Epithelial cell of esophagus (primary cell): ENCODE measurements around the gene UBAP2.

ENCODE experiments used
- DNase-seq: peaks from one replicate; pipeline ENCODE4 v3.0.0; 2010; ENCODE audit warnings: low read depth
- H3K4me3 ChIP-seq: 2 replicates; pipeline ENCODE4 v1.5.1; 2011; ENCODE audit warnings: mild to moderate bottlenecking, low read length, control low read depth
- CTCF ChIP-seq: IDR thresholded peaks from 2 replicates; pipeline ENCODE4 v1.5.1; 2011; ENCODE audit warnings: low read depth, mild to moderate bottlenecking, low read length, control low read depth, inconsistent platforms; ENCODE audit not compliant: insufficient read depth; ENCODE audit errors: missing control alignments

UBAP2 gene

DNA sequence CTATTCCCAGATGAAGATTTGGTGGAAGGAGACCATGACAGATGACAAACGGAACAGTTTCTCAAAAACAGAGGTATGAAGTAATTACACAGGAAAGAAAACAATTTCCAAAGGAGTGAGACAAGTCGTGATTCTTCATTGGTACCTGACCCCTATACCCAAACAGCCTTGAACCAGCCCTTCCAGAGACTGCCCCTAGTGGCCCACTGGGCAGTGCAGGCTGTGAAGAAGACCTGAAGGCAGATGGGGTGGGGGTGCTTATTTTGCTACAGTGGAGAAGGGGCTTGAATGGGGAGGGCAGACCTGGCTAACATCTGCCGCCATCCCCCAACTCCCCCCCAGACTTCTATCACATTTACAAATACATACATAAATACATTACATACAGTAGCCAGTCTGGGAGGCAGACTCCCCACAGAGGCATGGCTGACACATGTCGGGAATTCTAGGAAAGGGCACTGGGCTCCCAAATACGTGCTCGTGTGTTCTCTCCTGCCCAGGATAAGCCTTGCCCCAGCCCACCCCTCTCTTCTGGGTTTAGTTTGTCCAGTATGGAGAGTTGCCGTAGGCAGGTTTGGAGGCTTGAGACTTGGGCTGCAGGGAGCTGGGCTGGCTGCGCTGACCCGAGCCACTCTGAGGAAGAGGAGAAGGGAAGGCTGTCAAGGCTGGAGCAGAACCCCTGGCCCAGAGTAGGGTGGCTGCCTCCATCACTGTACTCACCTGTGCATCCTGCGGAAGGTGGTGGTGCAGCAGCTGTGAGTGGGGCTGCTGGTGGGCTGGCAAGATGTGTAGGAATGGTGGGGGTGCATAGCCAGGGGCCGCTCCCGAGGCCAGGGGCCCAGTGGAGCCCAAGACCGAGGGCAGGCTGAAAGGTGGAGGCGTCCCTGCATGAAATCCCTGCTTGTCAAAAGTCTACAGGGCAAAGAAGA is 126.5 kb downstream of the UBAP2 start:
- peak; percentile 37 for DNase-seq
- TF ChIP-seq CTCF, result peak; percentile 76
- no peak overlapping the region for H3K4me3 ChIP-seq

GRCh38 chr9:33919276-33919897 is 129.3 kb downstream of the UBAP2 start:
- no peak for TF ChIP-seq CTCF
- no peak for DNase-seq
- H3K4me3 ChIP-seq, result no peak overlapping the region

- DNase-seq, result no peak
- no peak overlapping the region for H3K4me3 ChIP-seq
- TF ChIP-seq CTCF, result no peak
Measured at GRCh38 chr9:33917036-33917435, 131.7 kb downstream of the UBAP2 start.

DNA sequence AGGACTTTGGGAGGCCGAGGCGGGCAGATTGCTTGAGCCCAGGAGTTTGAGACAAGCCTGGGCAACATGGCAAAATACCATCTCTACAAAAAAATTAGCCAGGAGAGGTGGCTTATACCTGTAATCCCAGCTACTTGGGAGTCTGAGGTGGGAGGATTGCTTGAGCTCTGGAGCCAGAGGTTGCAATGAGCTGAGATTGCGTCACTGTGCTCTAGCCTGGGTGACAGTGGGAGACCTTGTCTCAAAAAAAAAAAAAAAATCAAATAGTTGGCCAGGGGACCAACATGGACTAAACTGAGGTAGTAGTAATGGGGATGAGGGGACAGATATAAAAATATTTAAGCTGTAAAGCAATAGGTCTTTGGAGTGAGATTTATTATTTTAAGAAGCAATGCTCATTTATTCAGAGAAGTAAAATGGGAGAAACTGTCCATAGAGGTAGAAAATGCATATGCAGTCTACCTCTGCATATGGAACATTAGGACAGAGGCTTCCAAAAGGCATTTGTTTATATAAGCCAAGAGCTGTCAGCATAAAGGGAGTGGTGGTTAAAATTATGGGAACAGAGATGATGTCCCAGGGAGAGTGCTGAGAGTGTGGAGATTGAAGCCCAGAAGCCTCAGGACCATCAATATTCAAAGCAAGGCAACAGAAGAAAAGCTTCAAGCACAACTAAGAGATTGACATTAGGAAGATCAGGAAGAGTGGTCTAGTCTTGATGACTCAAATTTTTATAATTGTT is 133.6 kb downstream of the UBAP2 start:
- TF ChIP-seq CTCF, result no peak
- no peak overlapping the region for H3K4me3 ChIP-seq
- DNase-seq, result no peak

- no peak for TF ChIP-seq CTCF
- DNase-seq, result no peak
Measured at GRCh38 chr9:33913541-33913940, 135.1 kb downstream of the UBAP2 start.

DNA sequence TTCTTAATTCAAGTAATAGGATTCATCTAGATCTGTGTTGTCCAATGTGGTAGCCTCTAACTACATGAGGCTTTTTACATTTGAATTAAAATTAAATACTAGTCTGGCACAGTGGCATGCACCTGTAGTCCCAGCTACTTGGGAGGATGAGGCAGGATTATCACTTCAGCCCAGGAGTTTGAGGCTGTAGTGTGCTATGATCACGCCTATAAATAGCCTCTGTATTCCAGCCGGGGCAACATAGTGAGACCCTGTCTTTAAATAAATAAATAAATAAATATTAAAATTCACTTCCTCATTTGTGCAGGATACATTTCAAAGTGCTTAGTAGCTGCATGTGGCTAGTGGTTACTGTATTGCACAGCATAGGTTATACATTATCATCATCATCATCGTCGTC is 139.9 kb downstream of the UBAP2 start:
- DNase-seq, result no peak
- TF ChIP-seq CTCF, result no peak
- H3K4me3 ChIP-seq, result no peak overlapping the region

More at GRCh38 chr9:33913541-33913940, 135.1 kb downstream of the UBAP2 start:
- no peak overlapping the region for H3K4me3 ChIP-seq
